ENCODE measurements around the gene MSRB2. TPM values are rescaled to one million over a fixed set of nuclear protein-coding genes. Genes with fewer than 3 reads are reported as not detected.
"Not testable (repeated sequence)": the region's sequence is repeated elsewhere in the genome, so short reads cannot be mapped to it uniquely, and the experiment has no call there.

Gene MSRB2
- total RNA-seq, 1 donor from 2014 or later, result 17.9 TPM

- Histone ChIP-seq H3K27me3 (ENCODE audit: low read depth) (no peaks in the 10 kb centered on the region), H3K4me3 (no peak overlapping the region), H3K9me3 (no peaks in the 10 kb centered on the region), H3K4me1 (peaks cover 8% of the 10 kb centered on the region), H3K36me3 (no peaks in the 10 kb centered on the region), H3K27ac (no peak overlapping the region)
- no peak for ATAC-seq
- DNase-seq, result no peak
- intact Hi-C loops (cut with DNase I), result no loop called here
- TF ChIP-seq CTCF (IDR thresholded peaks at IDR 0.05), result no peak
Observed at GRCh38 chr10:23067337-23067736, 28.0 kb upstream of the MSRB2 start.

DNA sequence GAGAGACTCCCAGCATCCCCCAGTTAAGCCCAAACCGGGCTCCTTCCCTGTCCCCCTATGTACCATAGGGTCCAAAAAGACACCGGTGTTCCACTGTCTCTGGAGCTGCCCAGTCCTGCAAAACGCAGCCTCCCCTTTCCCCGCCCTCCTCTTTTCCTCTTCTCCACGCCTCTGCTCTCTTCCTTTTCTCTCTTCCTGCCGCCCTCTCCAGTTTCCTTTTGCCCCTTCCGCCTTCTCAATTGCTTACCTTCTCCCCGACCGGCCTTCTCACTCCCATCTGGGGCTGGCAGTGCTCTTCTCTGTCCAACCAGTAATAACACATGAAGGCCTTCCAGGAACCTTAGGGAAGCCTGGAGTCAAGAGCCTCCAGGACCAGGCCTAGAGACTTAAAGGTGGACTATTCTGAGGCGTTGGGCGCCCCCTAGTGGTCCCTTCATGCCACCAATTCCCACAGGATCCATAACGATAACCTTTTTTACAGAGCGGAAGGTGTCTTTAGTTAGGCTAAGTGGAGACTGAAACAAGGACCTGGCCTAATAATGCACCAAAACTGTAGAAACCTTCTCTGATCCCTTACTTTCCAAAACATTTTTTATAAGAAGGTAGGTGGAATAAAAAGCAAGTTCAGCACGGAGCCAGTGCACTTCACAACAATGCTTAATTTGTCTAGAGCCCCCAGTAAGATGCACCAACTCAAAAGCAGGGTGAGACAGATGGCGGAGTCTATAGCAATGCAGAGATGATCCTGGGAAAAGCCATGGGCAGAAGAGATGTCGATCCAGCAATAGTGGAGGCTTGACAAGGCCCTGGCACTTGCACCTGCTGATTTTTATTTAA is 27.2 kb upstream of the MSRB2 start:
- intact Hi-C loops (cut with DNase I), result no loop called here
- Histone ChIP-seq H3K4me1 (peaks cover 8% of the 10 kb centered on the region), H3K27me3 (ENCODE audit: low read depth) (no peaks in the 10 kb centered on the region), H3K4me3 (no peak overlapping the region), H3K27ac (no peak overlapping the region), H3K9me3 (no peaks in the 10 kb centered on the region), H3K36me3 (no peaks in the 10 kb centered on the region)
- TF ChIP-seq CTCF (IDR thresholded peaks at IDR 0.05), result peak; percentile 91
- ATAC-seq, result peak; percentile 85 to 87
- peak; percentile 85 for DNase-seq

GRCh38 chr10:23069019-23069815 is 26.2 kb upstream of the MSRB2 start:
- H3K27me3 ChIP-seq (ENCODE audit: low read depth), result no peaks in the 10 kb centered on the region
- intact Hi-C loops (cut with DNase I), result no loop called here
- no peak for ATAC-seq

GRCh38 chr10:23070092-23070912 is 25.1 kb upstream of the MSRB2 start:
- DNase-seq; ATAC-seq; intact Hi-C loops (cut with DNase I); H3K27ac ChIP-seq; H3K4me1 ChIP-seq; H3K27me3 ChIP-seq (ENCODE audit: low read depth); H3K9me3 ChIP-seq; H3K36me3 ChIP-seq; H3K4me3 ChIP-seq: not testable (repeated sequence)

More at GRCh38 chr10:23069019-23069815, 26.2 kb upstream of the MSRB2 start:
- H3K36me3 ChIP-seq, result no peaks in the 10 kb centered on the region
- H3K4me1 ChIP-seq, result peaks cover 8% of the 10 kb centered on the region
- no peak overlapping the region for H3K4me3 ChIP-seq
- H3K9me3 ChIP-seq, result no peaks in the 10 kb centered on the region
- no peak for TF ChIP-seq CTCF (IDR thresholded peaks at IDR 0.05)
- H3K27ac ChIP-seq, result no peak overlapping the region
- DNase-seq, result no peak

DNA sequence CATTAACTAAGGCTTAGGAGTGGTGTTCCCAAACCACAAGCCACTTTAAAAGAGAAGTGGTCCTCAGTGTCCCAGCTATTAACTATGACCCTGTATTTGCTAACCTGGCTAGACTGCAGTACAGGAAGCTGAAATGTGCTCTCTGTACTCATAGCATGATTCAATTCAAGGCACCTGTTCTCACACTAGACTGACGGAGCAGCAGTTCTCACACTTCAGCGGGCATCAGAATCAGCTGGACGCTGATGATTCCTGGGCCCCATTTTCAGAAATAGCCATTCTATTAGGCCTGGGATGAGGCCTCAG is 24.5 kb upstream of the MSRB2 start:
- H3K4me1 ChIP-seq, result no peaks in the 10 kb centered on the region
- no peak for TF ChIP-seq CTCF (IDR thresholded peaks at IDR 0.05)
- H3K27me3 ChIP-seq (ENCODE audit: low read depth), result no peaks in the 10 kb centered on the region
- peak; percentile 61 to 65 for ATAC-seq
- no peak overlapping the region for H3K4me3 ChIP-seq
- H3K27ac ChIP-seq, result no peak overlapping the region
- H3K36me3 ChIP-seq, result no peaks in the 10 kb centered on the region
- H3K9me3 ChIP-seq, result no peaks in the 10 kb centered on the region
- no peak for DNase-seq
- intact Hi-C loops (cut with DNase I), result no loop called here

DNA sequence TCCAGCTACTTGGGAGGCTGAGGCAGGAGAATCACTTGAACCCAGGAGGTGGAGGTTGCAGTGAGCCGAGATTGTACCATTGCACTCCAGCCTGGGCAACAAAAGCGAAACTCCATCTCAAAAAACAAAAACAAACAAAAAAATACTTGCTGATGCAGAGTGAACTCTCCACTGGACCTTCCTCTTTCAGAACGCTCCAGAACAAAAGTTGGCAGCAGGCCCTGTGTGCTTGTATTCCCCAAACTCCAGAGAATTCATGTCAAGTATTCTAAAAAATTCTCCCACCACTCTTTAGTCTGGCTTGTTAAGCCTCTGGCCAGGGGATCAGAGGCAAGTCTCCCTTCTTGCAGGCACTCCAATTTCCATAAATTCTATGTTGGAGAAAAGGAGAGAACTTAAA is 22.8 kb upstream of the MSRB2 start:
- H3K9me3 ChIP-seq; H3K27me3 ChIP-seq (ENCODE audit: low read depth); H3K27ac ChIP-seq; H3K36me3 ChIP-seq; H3K4me1 ChIP-seq; intact Hi-C loops (cut with DNase I); ATAC-seq; DNase-seq; H3K4me3 ChIP-seq: not testable (repeated sequence)

Data from lower lobe of right lung (tissue), 2 donors.